Testis (tissue), 3 donors: ENCODE data around the gene COA4. TPM values are rescaled to one million over a fixed set of nuclear protein-coding genes. Genes with fewer than 3 reads are reported as not detected.

ENCODE experiments used
- DNase-seq: peaks from one replicate; pipeline ENCODE4 v3.0.0-alpha.2; 2019
- H3K27ac ChIP-seq, 2 donors: fragments of 200-600 bp; sonication (generic); one replicate each; pipeline ENCODE4 v1.5.1; 2019
- H3K27me3 ChIP-seq: fragments of 200-600 bp; sonication (generic); one replicate; pipeline ENCODE4 v1.5.1; 2019
- H3K36me3 ChIP-seq: fragments of 200-600 bp; sonication (generic); one replicate; pipeline ENCODE4 v1.5.1; 2017; ENCODE audit warnings: low read depth; ENCODE audit errors: missing control alignments
- H3K4me1 ChIP-seq: fragments of 200-600 bp; sonication (generic); one replicate; pipeline ENCODE4 v1.5.1; 2019
- H3K4me3 ChIP-seq, 2 donors: fragments of 200-600 bp; sonication (generic); one replicate each; pipeline ENCODE4 v1.5.1; 2017 to 2019
- H3K9me3 ChIP-seq: fragments of 200-600 bp; sonication (generic); one replicate; pipeline ENCODE4 v1.5.1; 2017
- POLR2A ChIP-seq: fragments of 450-650 bp; IDR thresholded peaks from one replicate; pipeline ENCODE4 v1.6.1; 2017; ENCODE audit warnings: antibody characterized with exemption, mild to moderate bottlenecking, moderate library complexity
- WGBS, 2 donors: methylation state at CpG; one replicate each; pipeline ENCODE4 v1.1.5; 2018; 5-methylcytosine and 5-hydroxymethylcytosine counted together
- intact Hi-C: fragments of 100-400 bp; cut with DNase I; formaldehyde crosslinking; loops from one replicate; pipeline ENCODE4 v1.15.1; 2023; ENCODE audit warnings: low total_unique reads
- polyA plus RNA-seq: library from polyadenylated mRNA; stranded (reverse); fragments of 350-450 nt; fragmentation: Illumina TruSeq; extraction: RNeasy Lipid Tissue Mini Kit (QIAGEN cat#74804); gene quantifications from one replicate; pipeline ENCODE4 v1.2.3, GENCODE V29; 2014; ENCODE audit warnings: low read depth, low replicate concordance; ENCODE audit not compliant: insufficient read depth
- total RNA-seq, 2 donors: library from RNA; depleted of rRNA; stranded (reverse); fragments of >200 nt; gene quantifications; one replicate each; pipeline ENCODE4 v1.2.3, GENCODE V29; 2016
- TF ChIP-seq, protein P1 (sequence below), 3 experiments: fragments of 450-650 bp in 2 of 3; fragments of 200-600 bp in 1 of 3; sonication (generic) in 1 of 3; IDR thresholded peaks; one replicate each; pipeline ENCODE4 v1.5.1; 2016 to 2019; ENCODE audit warnings: antibody characterized with exemption in 3 of 3, mild to moderate bottlenecking in 2 of 3, moderate library complexity in 1 of 3

The COA4 gene
- total and polyA plus RNA-seq, 3 donors from 2014 or later: 60.5 to 76.5 (median 69.4) TPM

- TF ChIP-seq, protein P1, sequence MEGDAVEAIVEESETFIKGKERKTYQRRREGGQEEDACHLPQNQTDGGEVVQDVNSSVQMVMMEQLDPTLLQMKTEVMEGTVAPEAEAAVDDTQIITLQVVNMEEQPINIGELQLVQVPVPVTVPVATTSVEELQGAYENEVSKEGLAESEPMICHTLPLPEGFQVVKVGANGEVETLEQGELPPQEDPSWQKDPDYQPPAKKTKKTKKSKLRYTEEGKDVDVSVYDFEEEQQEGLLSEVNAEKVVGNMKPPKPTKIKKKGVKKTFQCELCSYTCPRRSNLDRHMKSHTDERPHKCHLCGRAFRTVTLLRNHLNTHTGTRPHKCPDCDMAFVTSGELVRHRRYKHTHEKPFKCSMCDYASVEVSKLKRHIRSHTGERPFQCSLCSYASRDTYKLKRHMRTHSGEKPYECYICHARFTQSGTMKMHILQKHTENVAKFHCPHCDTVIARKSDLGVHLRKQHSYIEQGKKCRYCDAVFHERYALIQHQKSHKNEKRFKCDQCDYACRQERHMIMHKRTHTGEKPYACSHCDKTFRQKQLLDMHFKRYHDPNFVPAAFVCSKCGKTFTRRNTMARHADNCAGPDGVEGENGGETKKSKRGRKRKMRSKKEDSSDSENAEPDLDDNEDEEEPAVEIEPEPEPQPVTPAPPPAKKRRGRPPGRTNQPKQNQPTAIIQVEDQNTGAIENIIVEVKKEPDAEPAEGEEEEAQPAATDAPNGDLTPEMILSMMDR (IDR thresholded peaks at IDR 0.05): no peak
- TF ChIP-seq POLR2A: no peak
- 97 to 98% methylated on average over 3 of the region's 3 CpGs for WGBS, 2 donors
- Histone ChIP-seq H3K4me1 (no peaks in the 10 kb centered on the region), H3K27ac (no peak overlapping the region), H3K4me3 (no peak overlapping the region), H3K36me3 (no peaks in the 10 kb centered on the region), H3K27me3 (no peaks in the 10 kb centered on the region), H3K9me3 (no peaks in the 10 kb centered on the region)
- no peak for DNase-seq
- intact Hi-C loops: no loop called here
Measured at GRCh38 chr11:73851046-73851764, 25.4 kb downstream of the COA4 start.

GRCh38 chr11:73839123-73839457 lies 37.6 kb downstream of the COA4 start:
- Histone ChIP-seq H3K9me3 (no peaks in the 10 kb centered on the region), H3K4me1 (no peaks in the 10 kb centered on the region), H3K4me3 (no peak overlapping the region), H3K36me3 (no peaks in the 10 kb centered on the region), H3K27ac (no peak overlapping the region), H3K27me3 (no peaks in the 10 kb centered on the region)
- DNase-seq: no peak
- intact Hi-C loops: no loop called here
- TF ChIP-seq, protein P1 (IDR thresholded peaks at IDR 0.05): no peak
- no peak for TF ChIP-seq POLR2A

GRCh38 chr11:73838443-73839122 lies 38.1 kb downstream of the COA4 start:
- Histone ChIP-seq H3K27ac (no peak overlapping the region), H3K27me3 (no peaks in the 10 kb centered on the region), H3K4me3 (no peak overlapping the region), H3K9me3 (no peaks in the 10 kb centered on the region), H3K4me1 (no peaks in the 10 kb centered on the region), H3K36me3 (no peaks in the 10 kb centered on the region)
- intact Hi-C loops: no loop called here
- WGBS, 2 donors: 72 to 90% methylated on average over 3 of the region's 3 CpGs
- no peak for TF ChIP-seq POLR2A
- TF ChIP-seq, protein P1 (IDR thresholded peaks at IDR 0.05): no peak
- no peak for DNase-seq

GRCh38 chr11:73833067-73833466 lies 43.6 kb downstream of the COA4 start:
- no peak for DNase-seq
- H3K4me1 ChIP-seq: no peaks in the 10 kb centered on the region
- TF ChIP-seq, protein P1 (IDR thresholded peaks at IDR 0.05): no peak
- H3K27ac ChIP-seq: no peak overlapping the region
- H3K9me3 ChIP-seq: no peaks in the 10 kb centered on the region
- no peaks in the 10 kb centered on the region for H3K27me3 ChIP-seq
- 57 to 82% methylated on average over 2 of the region's 2 CpGs for WGBS, 2 donors
- H3K4me3 ChIP-seq: no peak overlapping the region
- intact Hi-C loops: no loop called here
- H3K36me3 ChIP-seq: no peaks in the 10 kb centered on the region

DNA sequence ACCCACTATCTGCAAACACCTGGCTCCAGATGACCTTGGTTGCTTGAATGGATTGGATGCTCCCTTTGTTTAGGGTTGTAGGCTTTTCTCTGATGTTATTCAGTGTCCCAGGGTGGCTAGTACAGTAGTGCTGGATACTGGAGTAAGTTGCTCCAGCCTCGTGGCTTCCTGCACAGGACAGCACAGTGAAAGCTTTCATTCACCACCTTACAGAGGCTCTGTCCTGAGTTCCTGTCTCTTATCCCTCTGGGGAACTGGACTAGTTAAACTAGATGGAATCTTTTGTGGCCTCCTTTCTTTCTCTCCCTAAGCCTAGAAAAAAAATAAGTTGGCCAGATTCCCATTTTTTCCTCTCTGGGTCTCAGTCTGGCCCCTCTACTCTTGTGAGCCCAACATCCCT lies 46.4 kb downstream of the COA4 start:
- no peaks in the 10 kb centered on the region for H3K36me3 ChIP-seq
- H3K9me3 ChIP-seq: no peaks in the 10 kb centered on the region
- DNase-seq: no peak
- no peak for TF ChIP-seq POLR2A
- TF ChIP-seq, protein P1 (IDR thresholded peaks at IDR 0.05): no peak
- no peak overlapping the region for H3K4me3 ChIP-seq
- WGBS, 2 donors: 57 to 75% methylated on average over 1 of the region's 1 CpG
- H3K27ac ChIP-seq: no peak overlapping the region
- no peaks in the 10 kb centered on the region for H3K4me1 ChIP-seq
- no peaks in the 10 kb centered on the region for H3K27me3 ChIP-seq
- intact Hi-C loops: no loop called here
